ENCODE results near the gene MYCBP2.

The MYCBP2 gene

DNA sequence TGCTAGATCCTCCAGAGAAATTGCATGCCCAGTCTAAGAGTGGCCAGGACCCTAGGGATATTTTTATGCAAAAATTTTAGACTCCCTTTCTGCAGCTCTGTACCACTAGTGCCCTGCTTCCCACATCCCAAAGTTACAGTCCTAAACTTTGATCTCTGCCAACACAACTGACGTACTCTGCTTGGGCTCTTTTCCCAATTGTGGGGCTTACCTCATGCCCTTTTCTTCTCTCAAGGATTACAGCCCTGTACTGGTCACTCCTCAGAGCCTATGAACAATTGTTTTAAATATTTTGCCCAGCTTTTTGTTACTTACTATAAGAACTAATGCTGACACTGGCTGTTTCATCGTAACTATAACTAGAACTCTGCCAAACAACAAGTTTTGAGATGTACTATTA lies 242.1 kb downstream of the MYCBP2 start:
- no peak for DNase-seq

DNA sequence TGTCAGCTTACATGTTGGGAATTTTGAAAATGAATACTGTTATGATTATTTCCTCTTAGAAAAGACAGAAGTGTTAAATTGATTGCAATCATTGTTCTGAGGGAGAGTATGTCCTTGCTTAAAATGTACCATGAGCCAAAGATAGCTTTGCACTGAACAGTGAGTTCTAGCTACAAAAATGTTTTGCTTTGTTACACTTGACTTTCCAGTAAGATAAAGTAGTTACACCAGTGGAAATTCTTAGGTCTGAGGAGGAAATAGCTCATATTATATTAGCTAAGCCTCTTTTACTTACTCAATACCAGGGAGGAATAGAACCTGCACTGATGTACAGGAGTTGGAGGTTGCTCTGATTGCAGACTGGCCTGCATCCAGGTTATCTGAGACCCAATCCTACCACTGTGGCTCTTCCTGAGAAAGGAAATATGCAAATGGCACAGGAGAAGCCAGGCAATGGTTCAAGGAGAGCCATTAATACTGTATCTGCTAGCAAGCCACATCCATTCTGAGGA lies 246.9 kb downstream of the MYCBP2 start:
- no peak for DNase-seq

DNA sequence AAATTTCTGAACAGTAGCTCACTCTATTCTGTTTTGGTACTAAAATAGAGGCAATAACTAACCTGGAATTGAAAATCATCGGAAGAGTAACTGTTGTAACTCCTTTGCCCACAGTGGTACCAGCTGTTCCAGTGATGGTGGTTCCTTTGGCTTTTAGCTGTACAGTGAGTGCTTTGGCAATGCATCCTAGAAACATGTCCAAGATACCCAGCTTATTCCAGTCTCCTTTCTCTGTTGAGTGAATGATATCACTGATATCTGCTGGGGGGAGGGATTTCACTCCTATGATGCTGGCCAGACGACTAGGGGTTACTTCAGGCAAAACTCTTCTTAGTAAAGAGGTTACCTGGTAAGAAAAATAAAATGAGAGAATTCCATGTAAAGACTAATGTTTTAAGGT lies 259.4 kb downstream of the MYCBP2 start:
- DNase-seq: no peak

DNA sequence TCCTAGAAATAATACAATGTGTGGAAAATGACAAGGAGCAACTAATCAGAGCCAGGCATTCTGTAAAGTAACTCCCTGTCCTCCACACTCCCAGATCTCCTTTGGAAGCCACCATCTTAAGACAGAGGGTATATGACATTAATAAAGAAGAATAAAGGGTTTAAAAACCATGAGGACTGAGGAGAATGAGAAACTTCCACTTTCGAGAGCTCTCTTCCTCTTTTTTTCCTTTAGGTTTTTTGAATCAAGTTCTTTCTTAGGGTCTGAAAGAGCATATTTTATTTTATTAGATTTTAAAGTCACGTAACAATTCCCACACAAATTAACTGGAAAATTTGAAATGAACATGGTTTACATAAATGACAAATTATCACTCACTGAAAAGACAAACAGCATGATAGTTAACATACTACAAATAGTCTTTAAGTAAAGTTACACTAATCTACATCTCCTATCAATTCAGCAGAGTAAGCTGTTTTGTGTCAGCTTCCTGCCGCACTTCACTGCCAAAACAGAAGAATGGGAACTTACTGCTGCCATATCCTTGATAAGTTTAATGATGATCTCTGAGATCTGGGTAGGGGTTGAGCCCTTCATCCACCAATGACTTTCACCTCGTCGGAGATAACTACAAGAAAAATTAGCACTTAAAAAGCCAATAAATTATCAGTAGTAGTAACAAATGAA lies 261.3 kb downstream of the MYCBP2 start:
- no peak for DNase-seq

DNA sequence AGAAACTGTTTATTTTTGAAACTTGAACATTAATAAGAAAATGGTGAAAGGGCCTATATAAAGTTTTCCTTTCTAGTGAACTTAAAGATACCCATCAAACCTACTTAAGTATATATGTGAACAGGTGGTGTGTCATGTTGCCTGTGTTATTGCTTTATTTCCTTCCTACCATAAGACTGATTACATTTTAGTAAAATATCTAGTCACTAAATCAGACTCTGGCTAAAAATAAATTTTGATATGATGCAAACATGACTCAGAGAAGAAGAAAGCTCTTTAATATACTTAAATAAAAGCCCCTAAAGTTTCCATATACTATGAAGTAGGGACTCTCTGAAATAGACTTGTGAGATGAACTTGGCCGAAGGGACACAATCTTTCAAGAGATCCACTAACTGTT lies 264.8 kb downstream of the MYCBP2 start:
- DNase-seq: no peak

DNA sequence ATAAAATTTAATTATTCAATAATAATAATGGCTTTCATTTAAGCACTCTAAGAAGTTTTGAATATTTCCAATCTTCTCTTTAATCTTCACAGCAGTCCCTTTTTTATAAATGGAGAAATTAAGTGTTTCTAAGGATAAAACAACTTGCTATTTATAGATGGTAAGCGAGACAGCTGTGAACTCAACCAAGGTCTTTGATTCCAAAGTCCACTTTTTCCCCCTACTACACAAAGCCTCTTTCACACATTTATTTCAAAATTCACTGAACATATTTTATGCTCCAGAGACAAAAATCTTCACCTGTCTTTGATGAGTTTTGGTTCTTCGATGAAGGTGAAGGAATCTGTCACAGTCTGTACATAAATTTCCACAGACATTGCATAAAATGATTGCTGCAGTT lies 265.5 kb downstream of the MYCBP2 start:
- DNase-seq: no peak

DNA sequence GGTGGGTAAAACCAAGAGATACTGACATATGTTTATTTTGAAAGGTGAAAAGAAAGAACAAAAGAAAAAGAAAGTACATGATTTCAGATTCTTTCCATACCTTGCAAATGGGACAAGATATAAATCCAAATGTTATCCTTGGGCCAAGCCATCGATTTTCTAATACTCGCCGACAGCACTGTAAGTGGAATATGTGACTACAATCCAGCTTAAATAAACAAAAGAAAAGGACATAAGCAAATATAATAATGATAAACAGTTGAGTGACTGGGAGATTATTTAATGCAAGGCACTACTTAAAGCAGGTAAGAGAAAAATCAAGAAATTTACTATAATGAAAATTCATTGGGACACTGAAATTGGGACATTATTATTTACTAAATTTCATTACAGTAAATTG lies 270.0 kb downstream of the MYCBP2 start:
- DNase-seq: no peak

DNA sequence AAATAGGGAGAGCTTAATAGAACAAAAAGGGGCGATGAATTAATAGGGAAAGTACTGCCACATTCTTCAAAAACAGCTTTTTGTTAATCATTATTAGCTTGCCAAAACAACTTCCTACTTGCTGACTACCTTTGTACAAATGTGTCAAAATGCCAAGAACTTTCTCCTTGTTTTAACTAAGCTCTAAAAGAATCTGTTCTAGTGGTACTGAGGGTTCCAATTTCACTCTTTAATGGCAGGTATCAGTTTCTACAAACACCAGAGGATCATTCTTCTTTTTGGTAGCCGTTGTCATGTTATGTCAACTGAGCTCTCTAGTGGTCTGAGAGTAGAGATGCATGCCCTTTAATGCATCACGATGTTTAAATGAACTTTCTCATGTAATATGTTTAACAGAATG lies 270.5 kb downstream of the MYCBP2 start:
- no peak for DNase-seq

DNA sequence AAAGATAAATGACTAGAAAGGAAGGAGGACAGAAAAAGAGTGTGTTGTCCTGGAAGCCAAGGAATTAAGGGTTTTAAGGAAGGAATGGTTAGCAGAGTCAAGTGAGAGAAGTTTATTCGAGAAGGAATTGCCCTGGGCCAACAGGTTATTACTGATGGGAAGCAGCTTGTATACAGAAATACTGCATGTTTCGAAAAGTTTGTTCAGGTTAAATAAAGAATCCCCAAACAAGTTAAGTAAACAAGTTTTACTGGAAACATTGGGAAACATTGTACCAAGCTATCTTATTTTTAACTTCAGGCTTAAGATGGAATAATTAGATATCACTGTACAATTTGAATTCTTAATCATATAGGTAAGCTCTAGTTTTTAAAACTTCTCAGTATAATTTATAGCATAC lies 271.7 kb downstream of the MYCBP2 start:
- no peak for DNase-seq

DNA sequence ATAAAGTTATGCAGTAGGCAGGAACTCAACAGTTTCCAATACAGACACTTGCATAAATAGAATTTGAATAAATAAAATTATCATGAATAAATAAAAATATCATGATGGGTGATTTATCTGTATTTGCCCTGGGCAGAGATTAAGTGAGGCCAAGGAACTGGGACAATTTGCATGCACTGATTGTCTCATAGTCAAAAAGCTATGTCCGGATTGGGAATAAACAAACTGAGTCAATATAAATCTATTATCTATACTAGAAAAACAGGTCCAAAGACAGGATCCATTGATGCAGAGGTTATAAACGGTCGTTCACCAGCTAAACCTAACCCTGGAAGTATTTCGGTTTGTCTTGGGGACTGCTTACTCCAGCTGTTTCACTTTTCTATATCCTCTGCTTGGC lies 273.7 kb downstream of the MYCBP2 start:
- no peak for DNase-seq

DNA sequence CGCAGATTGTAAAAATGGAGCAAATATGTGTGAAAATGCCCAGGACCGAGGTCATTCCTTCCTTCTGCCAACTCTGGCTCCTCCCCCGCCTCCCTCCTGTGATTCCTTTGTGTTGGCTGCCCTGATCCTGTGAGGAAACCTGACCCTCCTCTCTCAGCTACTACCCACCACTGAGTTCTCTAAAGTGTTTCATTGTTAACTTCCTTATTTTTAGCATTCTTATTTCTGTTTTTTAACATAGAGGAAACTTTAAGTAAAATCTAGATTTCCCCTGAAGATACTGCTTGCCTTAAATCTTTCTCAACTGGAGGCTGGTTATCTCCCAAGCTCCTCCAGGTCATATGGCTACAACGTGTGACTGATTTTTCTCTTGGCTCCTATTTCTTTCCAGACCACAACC lies 278.2 kb downstream of the MYCBP2 start:
- no peak for DNase-seq

DNA sequence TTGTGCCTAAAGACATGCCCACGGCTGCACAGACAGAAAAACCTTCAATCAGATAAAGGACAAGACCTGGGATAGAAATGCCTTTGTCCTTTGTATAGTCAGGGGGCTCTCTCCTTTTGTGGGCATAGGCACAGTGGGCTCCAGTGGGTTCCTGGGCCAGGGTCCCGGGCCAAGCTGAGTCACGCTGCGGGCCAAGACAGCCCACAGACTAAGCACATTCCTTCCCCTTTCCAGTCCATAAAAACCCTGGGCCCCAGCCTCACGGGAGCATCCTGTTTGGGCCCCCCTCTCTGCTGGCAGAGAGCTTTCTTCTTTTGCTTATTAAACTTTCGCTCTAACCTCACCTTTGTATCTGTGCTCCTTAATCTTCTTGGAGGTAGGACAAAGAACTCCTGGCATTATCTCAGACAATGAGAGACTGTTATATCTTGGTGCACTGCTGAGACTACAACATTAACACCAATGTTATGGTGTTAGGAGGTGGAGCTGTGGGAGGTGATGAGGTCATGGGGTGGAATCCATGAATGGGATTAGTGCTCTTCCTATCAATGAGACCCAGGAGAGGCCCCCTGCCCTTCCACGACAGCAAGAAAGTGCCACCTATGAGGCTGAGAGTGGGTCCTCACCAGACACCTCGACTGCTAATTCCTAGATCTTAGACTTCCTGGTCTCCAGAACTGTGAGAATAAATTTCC lies 279.1 kb downstream of the MYCBP2 start:
- DNase-seq: no peak

DNA sequence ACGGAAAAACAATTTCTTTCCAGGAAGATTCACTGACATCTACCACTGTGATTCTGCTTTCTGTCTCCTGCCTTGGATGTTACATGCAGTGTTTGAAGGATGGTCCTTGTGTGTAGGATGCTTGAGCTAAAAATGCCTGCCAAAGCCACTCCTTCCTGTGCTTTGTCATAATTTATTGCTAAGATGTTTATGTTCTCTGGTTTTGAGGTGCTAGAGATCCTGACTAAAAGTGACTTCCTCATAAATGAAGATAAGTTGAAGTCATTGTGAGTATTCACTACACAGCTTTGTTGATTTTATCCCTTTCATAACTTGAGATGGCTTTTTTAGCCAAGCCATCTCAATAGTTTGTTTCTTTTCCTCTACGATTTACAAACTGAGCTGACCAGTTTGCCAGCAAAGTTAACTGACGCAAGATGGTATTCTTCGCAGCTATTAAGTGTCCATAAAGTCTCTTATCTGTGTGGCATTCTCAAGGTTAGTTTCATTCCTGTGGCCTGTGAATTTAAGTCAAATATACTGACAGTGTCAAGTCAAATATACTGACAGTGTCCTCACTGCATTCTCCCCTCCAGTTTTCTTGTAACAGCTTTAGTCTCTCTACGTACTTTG lies 284.2 kb downstream of the MYCBP2 start:
- no peak for DNase-seq

DNA sequence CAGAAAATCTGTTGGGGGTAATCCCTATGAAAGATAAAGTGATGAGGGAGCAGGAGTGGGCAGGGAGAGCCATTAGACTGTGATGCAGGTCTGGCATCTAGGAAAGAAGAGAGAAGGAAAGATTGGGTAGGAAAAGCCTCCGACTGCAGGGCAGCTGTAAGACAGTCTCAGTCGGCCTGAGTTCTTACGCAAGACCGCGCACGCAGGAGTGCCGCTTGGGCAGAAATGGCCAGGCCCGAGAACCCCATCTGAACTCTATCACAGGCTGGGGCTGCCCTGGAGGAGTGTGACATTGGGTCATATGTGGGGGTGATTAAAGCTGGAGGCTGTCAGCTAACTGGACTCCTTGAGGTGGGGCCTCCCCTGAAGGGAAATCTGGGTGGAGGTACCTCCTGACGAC lies 286.1 kb downstream of the MYCBP2 start:
- DNase-seq: no peak

DNA sequence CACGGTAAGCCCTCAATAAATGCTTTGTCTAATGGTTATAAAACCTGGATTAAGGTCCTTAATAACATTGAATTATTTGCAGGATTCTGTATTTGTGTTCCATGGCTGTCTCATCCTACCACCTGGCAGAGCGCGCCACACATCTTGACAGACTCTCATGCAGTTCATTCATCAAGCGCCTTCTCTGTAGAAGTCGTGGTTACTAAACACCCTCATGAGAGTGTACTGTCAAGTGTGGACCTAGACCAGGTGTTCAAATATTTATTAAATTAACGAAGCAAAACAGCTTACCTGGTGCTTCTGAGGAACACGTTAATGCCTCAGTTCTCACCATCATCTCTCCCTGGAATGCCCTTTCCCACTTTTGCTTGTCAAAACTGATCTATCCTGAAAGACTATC lies 286.8 kb downstream of the MYCBP2 start:
- DNase-seq: no peak

DNA sequence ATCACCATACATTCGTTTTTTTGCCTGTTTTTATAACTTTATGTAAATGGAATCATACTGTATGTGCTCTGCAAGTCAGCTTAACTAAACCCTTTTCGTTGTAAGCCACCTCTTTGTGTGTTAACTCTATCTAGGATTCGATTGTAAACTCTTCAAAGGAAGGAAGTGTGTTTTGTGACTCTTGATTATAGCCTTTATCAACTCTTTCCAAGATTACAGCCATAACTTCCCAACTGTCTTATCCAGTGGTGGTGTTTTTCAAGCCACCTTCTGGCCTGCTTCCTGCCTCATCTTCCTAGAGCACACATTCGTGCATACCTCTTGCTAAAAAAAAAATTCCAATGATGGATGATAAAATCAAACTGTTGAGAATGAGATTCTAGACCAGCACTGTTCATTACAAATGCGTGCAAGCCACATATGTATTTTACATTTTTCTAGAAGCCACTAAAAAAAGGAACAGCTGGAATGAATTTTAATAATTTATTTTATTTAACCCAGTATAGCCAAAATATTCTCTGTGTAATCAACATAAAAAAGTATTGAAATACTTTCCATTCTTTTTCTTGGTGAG lies 287.9 kb downstream of the MYCBP2 start:
- no peak for DNase-seq

DNA sequence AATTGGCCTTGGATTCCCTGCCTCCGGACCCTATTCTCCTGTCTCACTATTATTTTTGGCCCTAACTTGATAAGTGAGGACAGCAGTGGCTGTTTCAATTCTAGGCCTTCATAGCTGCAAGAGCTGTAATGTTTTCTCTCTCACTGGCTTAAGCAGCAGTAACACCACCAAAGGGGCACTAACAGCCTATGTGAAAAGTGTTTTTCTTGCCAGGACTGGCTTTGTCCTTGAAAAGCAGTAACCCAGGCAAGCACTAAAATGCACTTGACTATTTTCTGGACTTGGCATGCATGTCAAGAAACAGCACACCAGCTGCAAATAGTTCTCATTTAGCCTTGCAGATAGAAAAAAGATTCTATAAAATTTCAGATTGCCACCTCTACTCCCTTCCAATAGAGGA lies 290.6 kb downstream of the MYCBP2 start:
- DNase-seq: no peak

DNA sequence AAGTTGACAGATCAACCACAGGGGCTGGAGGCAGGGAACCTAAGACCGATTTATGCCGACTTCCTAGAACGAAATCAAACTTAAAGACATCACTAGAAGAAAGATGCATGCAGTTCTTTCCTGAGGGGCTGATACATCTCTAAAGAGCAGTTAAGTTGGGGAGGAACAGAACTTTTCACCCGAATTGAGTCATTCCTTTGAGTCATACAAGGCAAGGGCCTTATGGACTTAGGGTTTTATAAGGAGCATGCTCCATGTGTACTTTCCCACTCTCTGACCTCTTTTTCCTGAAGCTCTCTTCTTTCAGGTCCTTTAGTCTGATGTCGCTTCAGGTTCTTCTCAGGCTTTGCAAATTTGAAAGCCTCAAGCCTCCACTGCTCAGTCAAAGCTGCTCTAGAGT lies 292.0 kb downstream of the MYCBP2 start:
- no peak for DNase-seq

DNA sequence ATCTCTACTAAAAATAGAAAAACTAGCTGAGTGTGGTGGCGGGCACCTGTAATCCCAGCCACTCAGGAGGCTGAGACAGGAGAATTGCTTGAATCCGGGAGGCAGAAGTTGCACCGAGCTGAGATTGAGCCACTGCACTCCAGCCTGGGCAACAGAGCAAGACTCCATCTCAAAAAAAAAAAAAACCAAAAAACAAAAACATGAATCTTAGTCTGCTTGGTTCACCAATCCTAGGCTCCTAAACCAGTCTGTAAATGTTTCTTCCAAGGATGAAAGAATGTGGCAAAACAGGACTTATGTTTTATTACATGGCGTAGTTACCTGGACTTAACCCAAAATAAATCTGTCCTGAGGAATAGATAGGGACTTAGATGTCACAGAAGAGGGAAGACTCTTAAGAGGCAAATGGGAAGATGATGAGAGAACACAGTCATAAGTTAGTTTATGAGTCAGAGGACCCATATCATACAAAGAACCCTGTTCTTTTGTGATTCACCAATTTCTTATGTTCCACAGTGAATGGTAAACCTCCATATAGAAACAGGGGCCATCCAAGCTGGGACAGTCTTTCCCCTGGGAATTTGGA lies 293.1 kb downstream of the MYCBP2 start:
- no peak for DNase-seq

DNA sequence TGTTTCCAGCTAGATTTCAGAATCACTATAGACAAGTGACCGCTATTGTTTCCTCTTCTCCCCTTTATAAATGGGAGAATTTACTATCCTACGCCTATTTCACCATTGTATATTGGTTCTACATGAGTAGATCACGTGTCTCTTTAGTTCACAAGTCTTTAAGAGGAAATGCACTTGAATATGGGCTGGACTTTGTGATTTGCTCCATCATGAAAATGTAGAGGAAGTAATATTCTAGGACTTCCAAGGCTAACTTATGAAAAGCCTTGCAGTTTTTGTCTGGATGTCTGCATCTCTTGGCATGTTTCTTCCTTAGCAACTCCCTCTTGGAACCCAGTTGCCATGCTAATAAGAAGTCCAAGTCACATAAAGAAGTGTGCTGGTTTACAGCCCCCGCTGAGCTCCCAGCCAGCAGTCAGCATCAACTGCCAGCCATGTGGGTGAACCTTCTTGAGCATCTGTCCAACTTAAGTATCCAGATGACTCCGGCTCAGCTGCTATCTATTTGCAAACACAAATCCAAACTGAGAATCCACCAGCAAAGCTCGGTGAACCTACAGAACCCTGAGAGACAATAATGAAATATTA lies 295.1 kb downstream of the MYCBP2 start:
- DNase-seq: no peak

DNA sequence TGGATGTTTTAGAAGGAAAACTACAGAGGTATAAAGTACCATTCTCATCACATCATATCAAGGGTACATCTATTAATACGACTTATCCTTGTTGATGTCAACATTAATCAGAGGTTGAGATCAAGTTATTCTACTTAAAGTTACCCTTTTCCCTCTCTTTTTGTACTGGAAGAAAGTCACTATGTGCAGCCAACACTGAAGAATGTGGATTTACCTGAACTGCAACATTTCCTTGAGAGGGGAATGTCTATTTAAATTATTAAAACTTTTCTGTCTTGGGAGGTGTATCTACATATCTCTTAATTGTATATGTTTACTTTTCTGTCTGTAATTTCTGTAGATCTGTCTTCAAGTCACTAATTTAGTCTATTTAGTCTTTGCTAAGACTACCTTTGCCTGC lies 297.5 kb downstream of the MYCBP2 start:
- DNase-seq: no peak

DNA sequence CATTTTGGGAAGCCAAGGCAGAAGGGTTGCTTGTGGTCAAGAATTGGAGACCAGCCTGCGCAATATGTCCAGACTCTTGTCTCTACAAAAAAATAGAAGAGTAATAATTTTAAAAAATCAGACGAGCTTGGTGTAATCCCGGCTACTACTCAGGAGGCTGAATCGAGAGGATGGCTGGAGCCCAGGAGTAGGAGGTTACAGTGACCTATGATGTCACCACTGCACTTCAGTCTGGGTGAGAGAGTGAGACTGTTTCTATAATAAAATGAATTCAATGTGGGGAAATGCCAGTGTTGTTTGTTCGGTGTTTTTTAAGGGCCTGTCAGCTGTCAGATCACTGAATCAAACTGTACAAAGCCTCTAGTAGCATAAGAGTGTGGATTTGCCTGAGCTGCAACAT lies 298.7 kb downstream of the MYCBP2 start:
- DNase-seq: no peak
